GM12892 (cell line): Measurements from ENCODE around the gene MECP2.
A peak's percentile ranks its signal among the peaks of the same experiment; 100 is the strongest.

ENCODE experiments used
- DNase-seq: peaks from one replicate; pipeline ENCODE4 v3.0.0; 2011; ENCODE audit not compliant: insufficient read length
- FAIRE-seq: peaks from 2 replicates; lab custom pipeline; 2011; peaks lifted over from hg19 to GRCh38; lab: Jason Lieb, UNC
- POLR2A ChIP-seq: IDR thresholded peaks from 2 replicates; pipeline ENCODE4 v1.6.1; 2011; ENCODE audit warnings: low read depth, low read length, control low read depth
- POLR2AphosphoS5 ChIP-seq: IDR thresholded peaks from 2 replicates; pipeline ENCODE4 v1.6.1; 2011; ENCODE audit warnings: low read depth, low read length, control low read depth
- TAF1 ChIP-seq: IDR thresholded peaks from 2 replicates; pipeline ENCODE4 v1.6.1; 2011; ENCODE audit warnings: low read depth, mild to moderate bottlenecking, control low read depth, low read length, borderline replicate concordance

Gene MECP2

DNA sequence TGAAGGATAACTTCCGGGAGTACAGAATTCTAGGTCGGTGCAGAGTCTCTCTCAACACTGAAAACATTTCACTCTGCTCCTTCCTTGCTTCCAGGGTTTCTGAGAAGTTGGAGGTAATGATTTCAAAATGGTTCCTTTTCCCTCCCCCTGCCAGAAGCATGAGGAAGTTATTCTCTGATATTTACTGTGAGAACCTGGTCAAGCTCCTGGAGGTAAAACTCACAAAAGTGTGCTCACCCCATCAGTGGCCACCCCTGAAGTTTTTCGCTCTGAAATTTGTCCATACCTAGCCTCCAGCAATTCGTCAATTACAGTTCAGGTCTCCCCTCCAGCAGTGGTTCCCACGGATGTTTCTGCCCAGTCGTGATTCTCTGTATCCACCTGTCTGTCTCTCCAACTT lies 16.2 kb upstream of the MECP2 start:
- no peak for FAIRE-seq
- TF ChIP-seq POLR2AphosphoS5 (no peak), POLR2A (no peak), TAF1 (no peak)
- DNase-seq = no peak

DNA sequence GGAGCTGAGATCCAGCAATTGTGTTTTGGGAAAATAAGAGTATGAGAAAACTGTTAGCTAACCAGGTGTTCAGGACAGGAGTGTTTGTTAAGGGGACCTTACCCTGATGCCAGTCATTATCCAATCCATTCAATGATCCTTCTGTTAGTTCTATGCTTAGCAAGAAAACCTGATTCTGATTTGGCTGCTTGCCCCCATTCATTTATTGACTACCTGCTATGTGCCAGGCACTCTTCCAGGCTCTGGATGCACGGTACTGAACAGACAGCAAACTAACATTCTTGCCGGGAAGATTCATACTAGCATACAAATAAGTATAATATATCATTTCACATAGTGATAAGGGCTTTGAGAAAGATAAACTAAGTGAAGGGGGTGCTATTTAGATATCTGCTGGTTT lies 1.0 kb upstream of the MECP2 start:
- DNase-seq (no peak), FAIRE-seq (no peak)
- TF ChIP-seq POLR2AphosphoS5 = no peak
- TF ChIP-seq POLR2A = no peak
- TF ChIP-seq TAF1 = no peak

- FAIRE-seq (peak; percentile 72), DNase-seq (peak; percentile 56)
- TF ChIP-seq POLR2AphosphoS5 = no peak
- TF ChIP-seq POLR2A = no peak
- TF ChIP-seq TAF1 = no peak
Observed at GRCh38 chrX:154097003-154097588, 421 bp downstream of the MECP2 start.

- no peak for DNase-seq
- FAIRE-seq = peak; percentile 58
- TF ChIP-seq POLR2AphosphoS5 (no peak), POLR2A (no peak), TAF1 (no peak)
Observed at GRCh38 chrX:154096140-154097002, 1.1 kb downstream of the MECP2 start.

DNA sequence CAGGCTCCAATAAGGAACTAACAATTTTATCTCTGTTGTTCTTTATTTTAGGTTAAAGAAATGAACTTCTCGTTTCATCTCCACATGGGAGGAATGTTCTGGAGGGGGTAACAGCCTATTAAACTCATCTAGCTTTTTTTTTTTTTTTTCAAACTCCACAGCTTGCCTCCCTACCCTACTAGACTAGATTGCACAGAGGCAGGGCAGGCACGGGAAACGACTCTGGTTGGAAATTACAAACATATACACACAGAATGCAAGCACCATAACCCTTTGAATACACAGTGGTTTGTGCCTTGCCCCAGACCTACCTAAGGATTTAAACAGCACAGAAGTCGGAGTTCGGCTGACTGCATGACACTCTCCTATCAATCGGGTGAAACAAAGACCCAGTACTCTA lies 2.7 kb downstream of the MECP2 start:
- DNase-seq = no peak
- FAIRE-seq = peak; percentile 14
- TF ChIP-seq POLR2AphosphoS5 (no peak), POLR2A (no peak), TAF1 (no peak)

DNA sequence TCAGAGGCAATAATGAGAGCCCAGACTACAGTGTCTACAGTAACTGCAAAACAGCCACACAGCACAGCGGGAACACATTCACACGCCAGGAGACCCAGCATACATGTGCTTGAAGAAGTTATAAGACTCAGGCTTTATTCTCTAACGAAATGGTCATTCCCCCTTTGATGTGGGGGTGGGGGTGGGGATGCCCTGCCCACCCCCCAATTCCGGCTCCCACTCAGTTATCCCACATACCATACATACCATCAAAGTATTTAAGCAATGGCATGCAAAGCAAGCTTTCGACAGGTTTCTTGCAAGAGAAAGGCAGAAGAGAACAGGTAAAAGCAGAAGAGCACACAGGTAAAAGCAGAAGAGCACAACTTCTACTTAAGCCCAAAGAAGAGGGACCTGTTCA lies 3.6 kb downstream of the MECP2 start:
- FAIRE-seq = no peak
- TF ChIP-seq POLR2A = no peak
- TF ChIP-seq POLR2AphosphoS5 = no peak
- TF ChIP-seq TAF1 = no peak

GRCh38 chrX:154092371-154092770 lies 5.1 kb downstream of the MECP2 start:
- TF ChIP-seq POLR2AphosphoS5 (no peak), TAF1 (no peak), POLR2A (no peak)
- peak; percentile 70 for FAIRE-seq

More for the DNA sequence above, 3.6 kb downstream of the MECP2 start:
- DNase-seq = no peak

DNA sequence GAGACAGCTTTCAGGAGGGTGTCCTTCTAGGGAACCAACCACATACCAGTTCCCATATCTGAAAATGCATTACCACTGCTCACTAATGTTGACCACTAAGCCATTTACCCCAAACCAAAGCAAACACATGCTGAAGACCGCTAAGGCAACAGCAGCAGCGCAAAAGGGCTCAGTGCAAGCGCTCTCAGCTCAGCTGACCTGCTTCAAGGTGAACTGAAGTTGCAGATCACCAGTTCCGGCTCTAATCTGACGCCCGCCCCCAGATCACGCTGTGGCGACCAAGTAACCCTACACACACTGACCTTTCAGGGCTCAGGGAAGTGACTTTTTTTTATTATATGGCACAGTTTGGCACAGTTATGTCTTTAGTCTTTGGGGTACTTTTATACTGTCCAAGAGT lies 5.8 kb downstream of the MECP2 start:
- FAIRE-seq = no peak

More at GRCh38 chrX:154092371-154092770, 5.1 kb downstream of the MECP2 start:
- DNase-seq = no peak

DNA sequence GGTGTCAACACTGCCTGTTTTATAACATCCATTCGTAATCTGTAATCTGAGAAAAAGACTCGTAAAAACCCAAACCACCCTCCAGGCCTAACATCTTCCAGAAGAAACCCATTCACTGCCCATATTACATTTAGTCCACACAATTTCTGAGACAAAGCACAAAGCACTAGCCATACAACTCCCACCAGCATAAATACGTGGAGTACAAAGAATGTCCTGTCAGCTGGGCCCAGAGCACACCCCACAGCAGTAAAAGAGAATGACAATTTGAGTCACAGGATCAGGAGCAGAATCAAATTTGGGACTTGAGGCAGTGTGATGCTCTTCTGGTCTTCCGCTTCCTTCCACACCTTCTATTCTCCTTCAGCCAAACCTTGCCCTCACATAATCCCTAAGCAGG lies 6.8 kb downstream of the MECP2 start:
- no peak for DNase-seq
- no peak for TF ChIP-seq TAF1
- TF ChIP-seq POLR2AphosphoS5 = no peak
- no peak for TF ChIP-seq POLR2A
- no peak for FAIRE-seq

More for the DNA sequence above, 5.8 kb downstream of the MECP2 start:
- DNase-seq = no peak
- TF ChIP-seq TAF1 (no peak), POLR2AphosphoS5 (no peak), POLR2A (no peak)

GRCh38 chrX:154084449-154085300 lies 12.8 kb downstream of the MECP2 start:
- peak; percentile 76 for FAIRE-seq
- DNase-seq = no peak
- no peak for TF ChIP-seq TAF1
- TF ChIP-seq POLR2AphosphoS5 = no peak
- no peak for TF ChIP-seq POLR2A

GRCh38 chrX:154083126-154083517 lies 14.4 kb downstream of the MECP2 start:
- TF ChIP-seq POLR2A (no peak), TAF1 (no peak), POLR2AphosphoS5 (no peak)
- no peak for DNase-seq
- no peak for FAIRE-seq
